Activated CD4-positive, CD25-positive, alpha-beta regulatory T cell treated with anti-CD3 and anti-CD28 coated beads, Interleukin-2, amount 50 U/mL, for 16 hours (primary cell): ENCODE measurements around the gene TIMM44.
"Not testable (repeated sequence)": the region's sequence is repeated elsewhere in the genome, so short reads cannot be mapped to it uniquely, and the experiment has no call there.

Experiments
- DNase-seq: peaks from one replicate; pipeline ENCODE4 v3.0.0-alpha.2; 2020; ENCODE audit warnings: low read depth, low spot score

Gene TIMM44

GRCh38 chr19:7925171-7925851 lies 18.2 kb downstream of the TIMM44 start:
- DNase-seq, result peak; percentile 61

- DNase-seq, result no peak
Observed at GRCh38 chr19:7924651-7925170, 18.8 kb downstream of the TIMM44 start.

- DNase-seq, result no peak
Observed at GRCh38 chr19:7924241-7924640, 19.2 kb downstream of the TIMM44 start.

GRCh38 chr19:7923295-7924191 lies 19.9 kb downstream of the TIMM44 start:
- no peak for DNase-seq

- DNase-seq, result no peak
Observed at GRCh38 chr19:7922836-7923195, 20.6 kb downstream of the TIMM44 start.

GRCh38 chr19:7921967-7922835 lies 21.3 kb downstream of the TIMM44 start:
- DNase-seq, result no peak

- DNase-seq, result no peak
Observed at GRCh38 chr19:7921302-7921966, 22.0 kb downstream of the TIMM44 start.

GRCh38 chr19:7920519-7921301 lies 22.8 kb downstream of the TIMM44 start:
- DNase-seq, result peak; percentile 99

GRCh38 chr19:7919610-7920518 lies 23.6 kb downstream of the TIMM44 start, which contains the start of gene SNAPC2:
TSS of gene SNAPC2 (plus strand) at chr19:7920338. CDS start at chr19:7920367, 29 bp downstream.
- DNase-seq, result peak; percentile 92

- no peak for DNase-seq
Observed at GRCh38 chr19:7918615-7919421, 24.6 kb downstream of the TIMM44 start.

- DNase-seq, result not testable (repeated sequence)
Observed at GRCh38 chr19:7918062-7918614, 25.3 kb downstream of the TIMM44 start.

GRCh38 chr19:7917267-7918061 lies 26.0 kb downstream of the TIMM44 start:
- DNase-seq, result no peak

GRCh38 chr19:7916955-7917266 lies 26.6 kb downstream of the TIMM44 start:
- DNase-seq, result no peak

GRCh38 chr19:7916103-7916954 lies 27.1 kb downstream of the TIMM44 start:
- DNase-seq, result no peak

- DNase-seq, result no peak
Observed at GRCh38 chr19:7915250-7916102, 28.0 kb downstream of the TIMM44 start.
